GM12865 (cell line): ENCODE measurements around the gene ABCA2.

Experiments used
- DNase-seq: peaks from one replicate; pipeline ENCODE4 v3.0.0; 2010; ENCODE audit warnings: low read depth
- H3K4me3 ChIP-seq: 2 replicates; pipeline ENCODE4 v1.5.1; 2011; ENCODE audit warnings: mild to moderate bottlenecking, low read depth, low read length, control low read depth
- CTCF ChIP-seq: IDR thresholded peaks from 2 replicates; pipeline ENCODE4 v1.5.1; 2011; ENCODE audit warnings: low read length, control low read depth, low read depth, inconsistent platforms; ENCODE audit not compliant: insufficient read depth; ENCODE audit errors: missing control alignments

ABCA2 gene

GRCh38 chr9:136964171-136964689 is 63.8 kb downstream of the ABCA2 start:
- H3K4me3 ChIP-seq: no peak overlapping the region
- no peak for DNase-seq
- no peak for TF ChIP-seq CTCF

- no peak for DNase-seq
- no peak overlapping the region for H3K4me3 ChIP-seq
- TF ChIP-seq CTCF: no peak
Observed at GRCh38 chr9:136963751-136964150, 64.3 kb downstream of the ABCA2 start.

GRCh38 chr9:136963341-136963740 is 64.7 kb downstream of the ABCA2 start:
- no peak for TF ChIP-seq CTCF
- DNase-seq: no peak
- H3K4me3 ChIP-seq: no peak overlapping the region

GRCh38 chr9:136962701-136963248 is 65.3 kb downstream of the ABCA2 start:
- no peak for TF ChIP-seq CTCF
- DNase-seq: no peak
- H3K4me3 ChIP-seq: no peak overlapping the region

GRCh38 chr9:136962163-136962562 is 65.9 kb downstream of the ABCA2 start:
- no peak for TF ChIP-seq CTCF
- no peak for DNase-seq

GRCh38 chr9:136961279-136962065 is 66.6 kb downstream of the ABCA2 start:
- TF ChIP-seq CTCF: no peak
- no peak for DNase-seq
- H3K4me3 ChIP-seq: no peak overlapping the region

More at GRCh38 chr9:136962163-136962562, 65.9 kb downstream of the ABCA2 start:
- no peak overlapping the region for H3K4me3 ChIP-seq
